ENCODE results near the gene ALK.

The ALK gene

GRCh38 chr2:29615841-29616240 is 305.5 kb downstream of the ALK start:
- H3K9me3 ChIP-seq (ENCODE audit: low read depth, low read length): no peaks in the 10 kb centered on the region
- no peak overlapping the region for H3K27ac ChIP-seq
- no peak for DNase-seq (ENCODE audit: low read depth, low spot score)
- H3K36me3 ChIP-seq (ENCODE audit: insufficient read depth, low read length): no peaks in the 10 kb centered on the region
- no peak overlapping the region for H3K9ac ChIP-seq (ENCODE audit: insufficient read length)
- H3K4me3 ChIP-seq: no peak overlapping the region
- no peak for TF ChIP-seq POLR2AphosphoS5 (IDR thresholded peaks at IDR 0.05; ENCODE audit: borderline replicate concordance, low read depth, low read length)
- no peak for TF ChIP-seq FOXP2 (optimal IDR thresholded peaks at IDR 0.05; ENCODE audit: control extremely low read depth, extremely low read length, insufficient read depth)
- no peak for TF ChIP-seq EZH2 (IDR thresholded peaks at IDR 0.05)

- H3K9ac ChIP-seq (ENCODE audit: insufficient read length): no peak overlapping the region
- H3K36me3 ChIP-seq (ENCODE audit: insufficient read depth, low read length): no peaks in the 10 kb centered on the region
- no peak for DNase-seq (ENCODE audit: low read depth, low spot score)
- H3K27ac ChIP-seq: no peak overlapping the region
- H3K4me3 ChIP-seq: no peak overlapping the region
- no peaks in the 10 kb centered on the region for H3K9me3 ChIP-seq (ENCODE audit: low read depth, low read length)
- TF ChIP-seq FOXP2 (optimal IDR thresholded peaks at IDR 0.05; ENCODE audit: control extremely low read depth, extremely low read length, insufficient read depth) (no peak), POLR2AphosphoS5 (IDR thresholded peaks at IDR 0.05; ENCODE audit: borderline replicate concordance, low read depth, low read length) (no peak), EZH2 (IDR thresholded peaks at IDR 0.05) (no peak)
Measured at GRCh38 chr2:29615183-29615582, 306.2 kb downstream of the ALK start.

- TF ChIP-seq EZH2 (IDR thresholded peaks at IDR 0.05): no peak
- TF ChIP-seq POLR2AphosphoS5 (IDR thresholded peaks at IDR 0.05; ENCODE audit: borderline replicate concordance, low read depth, low read length): no peak
- no peak for TF ChIP-seq FOXP2 (optimal IDR thresholded peaks at IDR 0.05; ENCODE audit: control extremely low read depth, extremely low read length, insufficient read depth)
- no peak overlapping the region for H3K9ac ChIP-seq (ENCODE audit: insufficient read length)
- H3K36me3 ChIP-seq (ENCODE audit: insufficient read depth, low read length): no peaks in the 10 kb centered on the region
- DNase-seq (ENCODE audit: low read depth, low spot score): no peak
- H3K9me3 ChIP-seq (ENCODE audit: low read depth, low read length): no peaks in the 10 kb centered on the region
- no peak overlapping the region for H3K27ac ChIP-seq
- H3K4me3 ChIP-seq: no peak overlapping the region
Measured at GRCh38 chr2:29614295-29614830, 307.0 kb downstream of the ALK start.

GRCh38 chr2:29613792-29614266 is 307.6 kb downstream of the ALK start:
- no peaks in the 10 kb centered on the region for H3K36me3 ChIP-seq (ENCODE audit: insufficient read depth, low read length)
- H3K27ac ChIP-seq: no peak overlapping the region
- H3K9ac ChIP-seq (ENCODE audit: insufficient read length): no peak overlapping the region
- DNase-seq (ENCODE audit: low read depth, low spot score): no peak
- no peaks in the 10 kb centered on the region for H3K9me3 ChIP-seq (ENCODE audit: low read depth, low read length)
- TF ChIP-seq EZH2 (IDR thresholded peaks at IDR 0.05) (no peak), FOXP2 (optimal IDR thresholded peaks at IDR 0.05; ENCODE audit: control extremely low read depth, extremely low read length, insufficient read depth) (no peak), POLR2AphosphoS5 (IDR thresholded peaks at IDR 0.05; ENCODE audit: borderline replicate concordance, low read depth, low read length) (no peak)
- no peak overlapping the region for H3K4me3 ChIP-seq

GRCh38 chr2:29613067-29613466 is 308.3 kb downstream of the ALK start:
- H3K36me3 ChIP-seq (ENCODE audit: insufficient read depth, low read length): no peaks in the 10 kb centered on the region
- H3K9ac ChIP-seq (ENCODE audit: insufficient read length): no peak overlapping the region
- TF ChIP-seq FOXP2 (optimal IDR thresholded peaks at IDR 0.05; ENCODE audit: control extremely low read depth, extremely low read length, insufficient read depth): no peak
- no peak for TF ChIP-seq POLR2AphosphoS5 (IDR thresholded peaks at IDR 0.05; ENCODE audit: borderline replicate concordance, low read depth, low read length)
- no peak for TF ChIP-seq EZH2 (IDR thresholded peaks at IDR 0.05)
- no peak overlapping the region for H3K4me3 ChIP-seq
- DNase-seq (ENCODE audit: low read depth, low spot score): no peak
- no peaks in the 10 kb centered on the region for H3K9me3 ChIP-seq (ENCODE audit: low read depth, low read length)
- no peak overlapping the region for H3K27ac ChIP-seq

GRCh38 chr2:29612568-29612967 is 308.8 kb downstream of the ALK start:
- Histone ChIP-seq H3K36me3 (ENCODE audit: insufficient read depth, low read length) (no peaks in the 10 kb centered on the region), H3K27ac (no peak overlapping the region), H3K4me3 (no peak overlapping the region), H3K9ac (ENCODE audit: insufficient read length) (no peak overlapping the region), H3K9me3 (ENCODE audit: low read depth, low read length) (no peaks in the 10 kb centered on the region)
- no peak for DNase-seq (ENCODE audit: low read depth, low spot score)
- TF ChIP-seq FOXP2 (optimal IDR thresholded peaks at IDR 0.05; ENCODE audit: control extremely low read depth, extremely low read length, insufficient read depth) (no peak), EZH2 (IDR thresholded peaks at IDR 0.05) (no peak), POLR2AphosphoS5 (IDR thresholded peaks at IDR 0.05; ENCODE audit: borderline replicate concordance, low read depth, low read length) (no peak)

GRCh38 chr2:29611850-29612249 is 309.5 kb downstream of the ALK start:
- no peaks in the 10 kb centered on the region for H3K36me3 ChIP-seq (ENCODE audit: insufficient read depth, low read length)
- TF ChIP-seq FOXP2 (optimal IDR thresholded peaks at IDR 0.05; ENCODE audit: control extremely low read depth, extremely low read length, insufficient read depth) (no peak), EZH2 (IDR thresholded peaks at IDR 0.05) (no peak), POLR2AphosphoS5 (IDR thresholded peaks at IDR 0.05; ENCODE audit: borderline replicate concordance, low read depth, low read length) (no peak)
- no peak overlapping the region for H3K9ac ChIP-seq (ENCODE audit: insufficient read length)
- no peak overlapping the region for H3K27ac ChIP-seq
- H3K9me3 ChIP-seq (ENCODE audit: low read depth, low read length): no peaks in the 10 kb centered on the region
- no peak for DNase-seq (ENCODE audit: low read depth, low spot score)
- no peak overlapping the region for H3K4me3 ChIP-seq

- TF ChIP-seq POLR2AphosphoS5 (IDR thresholded peaks at IDR 0.05; ENCODE audit: borderline replicate concordance, low read depth, low read length): no peak
- TF ChIP-seq EZH2 (IDR thresholded peaks at IDR 0.05): no peak
- Histone ChIP-seq H3K4me3 (no peak overlapping the region), H3K36me3 (ENCODE audit: insufficient read depth, low read length) (no peaks in the 10 kb centered on the region), H3K9me3 (ENCODE audit: low read depth, low read length) (no peaks in the 10 kb centered on the region), H3K9ac (ENCODE audit: insufficient read length) (no peak overlapping the region), H3K27ac (no peak overlapping the region)
- DNase-seq (ENCODE audit: low read depth, low spot score): no peak
Measured at GRCh38 chr2:29611261-29611660, 310.1 kb downstream of the ALK start.

- H3K27ac ChIP-seq: no peak overlapping the region
- TF ChIP-seq FOXP2 (optimal IDR thresholded peaks at IDR 0.05; ENCODE audit: control extremely low read depth, extremely low read length, insufficient read depth) (no peak), POLR2AphosphoS5 (IDR thresholded peaks at IDR 0.05; ENCODE audit: borderline replicate concordance, low read depth, low read length) (no peak), EZH2 (IDR thresholded peaks at IDR 0.05) (no peak)
- no peaks in the 10 kb centered on the region for H3K36me3 ChIP-seq (ENCODE audit: insufficient read depth, low read length)
- H3K9me3 ChIP-seq (ENCODE audit: low read depth, low read length): no peaks in the 10 kb centered on the region
- no peak overlapping the region for H3K4me3 ChIP-seq
- H3K9ac ChIP-seq (ENCODE audit: insufficient read length): no peak overlapping the region
- DNase-seq (ENCODE audit: low read depth, low spot score): no peak
Measured at GRCh38 chr2:29610569-29610968, 310.8 kb downstream of the ALK start.
